Fibroblast of pulmonary artery (primary cell): ENCODE results near the gene AGER.

ENCODE experiments used
- DNase-seq: peaks from one replicate; pipeline ENCODE4 v3.0.0-alpha.2; 2010; ENCODE audit warnings: low read depth
- H3K4me3 ChIP-seq: replicated peaks from 2 replicates; pipeline ENCODE4 v1.5.1; 2011; ENCODE audit warnings: low read depth, mild to moderate bottlenecking, control low read depth, low read length, moderate library complexity
- TF ChIP-seq, protein P1 (sequence below): IDR thresholded peaks from 2 replicates; pipeline ENCODE4 v1.5.1; 2011; ENCODE audit warnings: mild to moderate bottlenecking, control low read depth, low read length, inconsistent platforms; ENCODE audit errors: missing control alignments

Gene AGER

DNA sequence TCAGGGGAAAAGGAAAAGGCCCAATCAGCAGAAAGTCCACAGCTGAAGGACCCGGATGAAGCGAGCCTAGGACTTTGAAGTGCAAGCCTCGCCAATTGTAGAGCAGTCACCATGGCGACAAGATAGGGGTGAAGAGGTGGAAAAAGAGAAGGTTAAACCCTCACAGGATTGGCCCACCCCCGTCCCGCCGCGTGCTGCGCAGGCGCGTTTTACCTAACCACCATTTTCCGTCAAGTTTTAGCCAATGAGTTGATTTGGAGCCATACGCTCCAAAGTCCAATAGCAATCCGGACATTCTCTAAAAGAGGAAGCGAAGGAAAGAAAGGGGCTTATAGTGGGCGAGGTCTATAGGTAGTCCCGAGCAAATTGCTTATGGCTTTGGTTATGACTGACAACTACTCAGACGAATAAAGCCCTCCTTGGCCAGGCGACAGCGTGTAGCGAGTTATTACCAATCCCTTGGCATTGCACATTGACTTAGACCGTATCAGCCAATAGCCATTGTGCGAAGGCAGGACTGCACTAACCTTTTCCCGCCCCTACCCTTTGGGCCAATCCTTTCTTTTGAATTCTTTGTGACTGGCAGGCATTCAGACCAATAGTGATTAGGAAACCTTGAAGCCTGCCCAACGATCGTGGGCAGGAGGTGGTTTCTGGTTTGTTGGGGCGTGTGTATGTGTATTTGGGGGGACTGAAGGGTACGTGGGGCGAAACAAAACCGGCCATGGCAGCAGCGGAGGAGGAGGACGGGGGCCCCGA lies 6.1 kb downstream of the AGER start, which contains the start of gene RNF5:
Gene RNF5, plus strand, starts transcription at position 618 of the 759 bp plus-strand sequence. Its CDS starts 107 bp downstream, at position 725.
- H3K4me3 ChIP-seq: peak within 1 kb of the TSS; percentile 87
- DNase-seq: peak; percentile 100
- TF ChIP-seq, protein P1, sequence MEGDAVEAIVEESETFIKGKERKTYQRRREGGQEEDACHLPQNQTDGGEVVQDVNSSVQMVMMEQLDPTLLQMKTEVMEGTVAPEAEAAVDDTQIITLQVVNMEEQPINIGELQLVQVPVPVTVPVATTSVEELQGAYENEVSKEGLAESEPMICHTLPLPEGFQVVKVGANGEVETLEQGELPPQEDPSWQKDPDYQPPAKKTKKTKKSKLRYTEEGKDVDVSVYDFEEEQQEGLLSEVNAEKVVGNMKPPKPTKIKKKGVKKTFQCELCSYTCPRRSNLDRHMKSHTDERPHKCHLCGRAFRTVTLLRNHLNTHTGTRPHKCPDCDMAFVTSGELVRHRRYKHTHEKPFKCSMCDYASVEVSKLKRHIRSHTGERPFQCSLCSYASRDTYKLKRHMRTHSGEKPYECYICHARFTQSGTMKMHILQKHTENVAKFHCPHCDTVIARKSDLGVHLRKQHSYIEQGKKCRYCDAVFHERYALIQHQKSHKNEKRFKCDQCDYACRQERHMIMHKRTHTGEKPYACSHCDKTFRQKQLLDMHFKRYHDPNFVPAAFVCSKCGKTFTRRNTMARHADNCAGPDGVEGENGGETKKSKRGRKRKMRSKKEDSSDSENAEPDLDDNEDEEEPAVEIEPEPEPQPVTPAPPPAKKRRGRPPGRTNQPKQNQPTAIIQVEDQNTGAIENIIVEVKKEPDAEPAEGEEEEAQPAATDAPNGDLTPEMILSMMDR: no peak

DNA sequence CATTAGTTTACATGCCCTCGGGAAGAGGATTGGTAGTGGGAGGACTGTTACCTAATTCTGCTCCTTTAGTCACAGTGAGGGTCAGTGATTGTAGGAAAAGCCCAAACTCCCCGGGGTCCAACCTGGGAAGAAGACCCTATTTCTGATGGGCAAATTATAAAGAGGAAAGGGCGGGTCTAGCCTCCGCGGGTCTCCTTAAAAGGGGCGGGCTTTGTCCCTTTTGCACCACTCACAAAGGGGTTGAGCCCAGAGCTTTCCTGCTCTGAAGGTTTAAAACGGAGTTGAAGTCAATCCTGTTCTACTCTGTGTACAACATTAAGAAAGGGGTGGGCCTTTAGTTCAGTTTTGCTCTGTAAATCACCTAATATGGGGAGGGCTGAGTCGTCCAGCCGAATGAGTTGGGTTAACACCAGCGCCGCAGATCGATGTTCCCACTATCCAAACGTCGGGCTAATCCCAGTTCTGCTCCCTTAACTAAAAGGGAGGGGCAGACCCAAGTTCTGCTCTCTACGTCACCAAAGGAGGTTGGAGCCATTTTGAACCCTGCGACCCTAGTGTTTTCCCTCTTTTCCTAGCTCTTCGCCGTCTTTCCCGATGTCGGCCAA lies 6.8 kb downstream of the AGER start:
- H3K4me3 ChIP-seq: peak overlapping the region; percentile 87
- no peak for DNase-seq
- TF ChIP-seq, protein P1: no peak

DNA sequence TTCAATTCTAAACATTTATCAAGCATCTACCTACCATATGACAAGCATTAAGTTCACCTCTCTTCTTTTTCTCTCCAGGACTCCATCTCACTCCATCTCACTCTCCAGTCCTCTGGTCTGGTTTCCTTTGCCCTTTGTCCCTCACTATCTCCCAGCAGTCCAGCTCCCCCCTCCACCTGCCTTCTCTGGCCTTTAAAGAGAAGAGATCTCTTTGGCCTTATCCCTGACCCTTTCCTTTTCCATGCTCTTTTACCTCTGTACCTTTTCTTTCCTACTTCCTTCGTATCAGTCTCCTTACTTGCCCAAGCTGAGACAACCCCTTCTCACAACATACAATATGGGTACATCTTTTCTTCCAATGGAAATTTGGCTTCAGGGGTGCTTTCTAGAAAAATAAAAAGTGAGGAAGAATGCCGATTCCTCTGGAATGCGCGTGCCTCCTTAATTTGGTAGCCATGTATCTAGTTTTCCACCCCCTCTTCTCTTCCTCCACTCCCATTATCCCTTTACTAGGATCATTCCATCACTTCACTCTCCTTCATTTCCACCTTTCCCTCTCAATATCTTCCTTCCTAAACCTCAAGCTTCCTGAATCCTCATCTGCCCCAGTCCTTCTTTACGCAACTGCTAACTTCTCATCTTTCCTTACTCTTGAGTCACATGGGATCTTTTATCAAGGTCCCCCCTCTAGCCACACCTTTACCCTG lies 7.4 kb downstream of the AGER start:
- DNase-seq: peak; percentile 68
- peak overlapping the region; percentile 87 for H3K4me3 ChIP-seq
- TF ChIP-seq, protein P1: no peak

DNA sequence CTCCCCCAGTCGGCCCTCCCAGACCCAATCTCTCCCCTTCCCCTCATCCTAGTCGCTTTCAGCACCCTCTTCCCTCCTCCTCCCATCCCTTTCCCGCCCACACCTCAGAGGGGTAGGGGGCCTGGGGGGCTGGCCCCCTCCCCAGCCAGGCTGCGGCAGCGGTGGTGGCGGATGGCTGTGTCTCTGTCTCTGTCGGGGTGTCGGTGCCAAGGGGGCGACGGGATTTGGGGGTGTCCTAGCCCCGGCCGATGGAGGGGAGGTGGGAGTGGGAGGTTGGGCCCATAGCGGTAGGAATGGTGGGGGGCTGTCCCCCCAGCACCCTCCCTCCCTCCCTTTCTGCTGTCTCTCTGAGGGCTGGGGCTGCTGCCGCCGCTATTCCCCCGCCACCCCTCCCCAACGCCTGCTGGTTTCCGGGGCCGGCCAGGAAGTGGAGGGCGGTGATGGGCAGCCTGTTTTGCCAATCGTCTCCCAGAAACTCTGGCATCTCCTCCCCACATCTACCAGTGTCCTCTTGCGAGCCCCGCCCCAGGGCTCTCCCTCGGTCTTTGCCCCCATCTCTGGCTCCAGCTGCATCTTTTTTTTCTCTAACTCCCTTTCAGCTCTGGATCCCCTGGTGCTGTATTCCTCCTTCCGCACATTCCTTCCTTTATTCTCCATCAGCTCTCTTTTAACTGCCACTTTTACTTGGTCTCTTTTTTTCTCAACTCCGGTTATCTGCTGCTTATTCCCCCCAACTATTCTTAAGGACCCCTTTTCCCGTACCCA lies 8.2 kb downstream of the AGER start, which contains the start of gene AGPAT1:
Gene AGPAT1, minus strand, starts transcription at position 374 of the 765 bp plus-strand sequence. CDS start 4,588 bp downstream, outside the sequence.
- peak within 1 kb of the TSS; percentile 87 for H3K4me3 ChIP-seq
- TF ChIP-seq, protein P1: no peak
- peak; percentile 98 for DNase-seq

DNA sequence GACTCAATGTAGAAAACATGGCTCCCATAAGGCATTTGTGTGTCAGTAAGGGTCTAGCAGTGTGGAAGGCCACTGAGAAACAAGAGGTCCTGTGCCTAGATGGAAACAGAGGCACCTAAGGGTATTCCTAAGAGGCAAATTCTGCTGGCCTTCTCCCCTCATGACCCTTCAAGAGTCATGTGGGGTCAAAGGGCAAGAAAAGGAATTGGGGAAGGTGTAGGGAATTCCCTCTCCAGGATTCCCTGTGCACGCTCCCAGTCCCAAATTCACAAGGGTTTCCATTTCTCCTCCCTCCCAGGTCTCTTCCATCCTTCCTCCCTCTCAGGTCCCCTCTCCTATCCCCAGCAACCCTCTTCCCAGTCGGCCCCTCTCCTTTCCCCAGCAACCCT lies 8.7 kb downstream of the AGER start:
- TF ChIP-seq, protein P1: no peak
- DNase-seq: no peak
- peak overlapping the region; percentile 87 for H3K4me3 ChIP-seq

DNA sequence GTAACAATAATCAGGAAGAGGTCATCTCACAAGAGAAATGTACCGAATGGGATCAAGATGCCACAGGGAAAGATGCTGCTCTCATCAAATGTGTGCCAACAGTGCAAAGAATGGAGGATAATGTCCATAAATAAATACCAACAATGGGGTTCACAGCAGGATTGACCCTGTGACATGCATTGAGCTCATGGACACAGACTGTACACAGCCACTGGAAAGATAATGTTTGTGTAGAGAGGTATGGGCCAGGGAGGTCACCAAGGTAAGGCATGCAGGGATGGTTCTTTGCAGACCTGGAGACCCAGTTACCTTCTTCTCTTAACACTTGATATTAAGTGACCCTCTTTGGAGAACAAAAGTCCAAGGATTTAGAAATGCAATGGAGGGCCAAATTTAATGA lies 9.6 kb downstream of the AGER start:
- DNase-seq: no peak
- TF ChIP-seq, protein P1: no peak
- H3K4me3 ChIP-seq: peak overlapping the region; percentile 87
